HUDEP-2 (cell line): ENCODE measurements around the gene CNIH1.

Source experiments
- DNase-seq, 76 experiments: peaks; one replicate each; lab custom pipeline; 2025; ENCODE audit not compliant: unreplicated experiment in 76 of 76; lab: John Stamatoyannopoulos, UW

CNIH1 gene

DNA sequence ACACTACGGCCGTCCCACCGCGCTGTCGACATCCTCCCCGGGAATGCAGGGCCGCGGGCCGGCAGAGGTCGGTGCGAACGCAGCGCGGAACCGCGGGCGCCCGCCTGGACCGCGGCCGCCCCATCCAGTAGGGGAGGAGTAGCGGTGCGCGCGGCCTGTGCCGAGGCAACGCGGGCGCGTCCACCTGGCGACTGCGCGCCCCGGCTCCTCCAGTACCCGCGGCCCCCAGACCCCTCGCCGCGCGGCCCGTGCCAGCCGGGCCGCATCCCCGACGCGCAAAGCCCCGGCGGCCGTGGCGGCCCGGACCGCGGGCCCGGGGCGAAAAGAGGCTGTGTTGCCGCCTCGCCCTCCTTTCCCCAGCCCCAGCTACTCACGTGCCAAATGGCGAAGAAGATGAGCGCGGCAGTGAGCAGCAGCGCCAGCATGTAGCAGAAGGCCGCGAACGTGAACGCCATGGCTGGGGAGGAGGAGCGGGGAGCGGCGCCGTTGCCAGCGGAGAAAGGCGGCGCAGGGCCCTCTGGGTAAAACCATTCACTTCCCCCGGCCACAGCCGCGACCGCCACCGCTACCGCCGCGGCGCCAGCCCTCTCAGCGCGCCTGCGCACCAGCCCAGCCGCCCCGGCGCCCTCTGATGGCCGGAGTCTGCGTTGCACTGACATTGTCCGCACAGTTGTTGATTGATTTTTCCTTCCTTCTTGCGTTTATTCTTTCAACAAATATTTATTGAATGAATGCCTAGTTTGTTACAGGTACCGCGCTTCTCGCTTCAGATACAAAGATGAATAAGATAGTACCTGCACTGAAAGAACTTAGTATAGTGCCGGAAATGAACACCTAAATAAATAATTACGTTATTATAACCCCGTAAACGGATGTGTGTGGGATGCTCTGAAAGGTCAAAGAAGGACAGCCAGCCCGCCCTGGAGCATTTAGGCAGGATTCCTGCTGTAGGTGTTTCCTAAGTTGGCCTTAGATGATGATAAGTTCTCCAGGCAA, at the start of gene CNIH1:
CNIH1 (minus strand) TSS at position 502 of the 996 bp plus-strand sequence; CDS start at position 455, 47 bp downstream.
- DNase-seq: peak in 75 of 76 experiments; percentile 15 to 91 (median 81)

DNA sequence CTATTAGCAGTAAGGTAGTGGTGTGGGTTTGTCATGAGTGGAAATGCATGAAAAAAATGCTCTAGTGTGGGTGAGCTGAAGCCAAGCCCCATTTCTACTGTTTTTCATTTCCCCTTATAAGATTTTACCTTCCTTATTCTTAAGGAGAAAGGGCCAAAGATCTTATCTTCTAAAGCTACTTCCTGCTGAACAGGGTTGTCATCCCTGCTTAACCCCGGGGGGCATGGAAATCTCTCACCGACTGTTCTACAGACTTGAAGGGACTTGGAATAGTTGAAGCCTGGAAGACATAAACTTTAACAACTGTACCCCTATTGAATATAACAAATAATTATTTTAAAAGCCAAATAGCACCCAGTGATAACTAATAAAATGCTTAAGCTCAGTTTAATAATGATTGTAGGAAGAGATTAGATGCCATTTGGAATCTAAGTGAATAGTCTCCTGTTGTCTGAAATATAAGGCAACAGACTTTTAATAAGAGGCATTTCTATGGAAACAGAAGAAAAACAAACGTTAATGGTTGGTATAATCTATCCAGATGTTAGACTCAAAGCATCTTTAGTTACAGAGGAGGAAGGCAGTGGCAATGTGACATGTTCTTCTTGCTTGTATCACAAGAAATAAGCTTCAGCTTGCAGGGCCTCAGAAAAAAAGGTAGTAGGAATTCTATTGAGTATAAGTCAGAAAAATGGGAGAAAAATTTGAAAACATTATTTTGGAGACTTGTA, 49.4 kb upstream of the CNIH1 start:
- no peak for DNase-seq

DNA sequence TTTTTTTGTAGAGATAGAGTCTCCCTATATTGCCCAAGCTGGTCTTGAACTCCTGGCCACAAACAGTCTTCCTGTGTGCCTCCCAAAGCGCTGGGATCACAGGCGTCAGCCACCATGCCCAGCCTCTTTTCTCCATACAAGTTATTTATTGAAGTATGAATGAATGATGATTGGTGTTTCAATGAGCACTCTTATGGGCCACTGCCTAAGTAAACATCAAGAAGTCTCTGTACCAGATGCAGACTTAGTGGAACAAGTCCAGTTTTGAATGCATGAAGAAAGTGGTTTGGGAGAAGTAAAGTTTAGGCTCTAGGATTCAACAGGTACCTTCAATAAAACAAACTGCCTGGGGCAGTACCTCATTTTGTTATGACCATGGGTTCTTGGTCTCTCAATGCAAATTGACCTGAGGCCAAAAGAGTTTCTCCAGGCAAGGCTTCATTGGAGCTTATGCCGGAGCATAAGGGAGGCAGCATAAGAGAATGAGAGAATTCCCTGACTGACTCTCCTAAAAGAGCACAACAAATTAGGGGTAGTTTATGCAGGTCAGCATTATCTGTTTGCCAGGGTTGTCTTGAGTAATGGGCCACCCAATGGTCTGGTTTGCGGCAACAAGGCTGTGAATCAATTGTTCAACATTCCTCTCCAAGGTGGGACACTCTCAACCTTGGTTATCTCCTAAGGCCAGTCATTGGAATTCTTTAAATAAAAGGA, 48.7 kb upstream of the CNIH1 start:
- DNase-seq: no peak

DNA sequence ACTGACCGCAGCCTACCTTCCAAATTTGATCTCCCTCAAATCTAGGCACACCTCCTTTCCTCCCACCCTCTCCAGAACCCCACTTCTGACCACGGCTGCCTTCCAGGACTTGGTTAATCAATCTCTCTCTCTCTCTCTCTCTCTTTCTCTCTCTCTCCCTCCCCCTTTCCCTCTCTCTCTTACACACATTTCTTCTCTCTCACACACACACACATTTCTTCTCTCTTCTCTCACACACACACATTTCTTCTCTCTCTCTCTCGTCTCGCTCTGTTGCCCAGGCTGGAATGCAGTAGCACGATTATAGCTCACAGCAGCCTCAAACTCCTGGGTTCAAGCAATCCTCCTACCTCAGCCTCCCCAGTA, 48.1 kb upstream of the CNIH1 start:
- no peak for DNase-seq

DNA sequence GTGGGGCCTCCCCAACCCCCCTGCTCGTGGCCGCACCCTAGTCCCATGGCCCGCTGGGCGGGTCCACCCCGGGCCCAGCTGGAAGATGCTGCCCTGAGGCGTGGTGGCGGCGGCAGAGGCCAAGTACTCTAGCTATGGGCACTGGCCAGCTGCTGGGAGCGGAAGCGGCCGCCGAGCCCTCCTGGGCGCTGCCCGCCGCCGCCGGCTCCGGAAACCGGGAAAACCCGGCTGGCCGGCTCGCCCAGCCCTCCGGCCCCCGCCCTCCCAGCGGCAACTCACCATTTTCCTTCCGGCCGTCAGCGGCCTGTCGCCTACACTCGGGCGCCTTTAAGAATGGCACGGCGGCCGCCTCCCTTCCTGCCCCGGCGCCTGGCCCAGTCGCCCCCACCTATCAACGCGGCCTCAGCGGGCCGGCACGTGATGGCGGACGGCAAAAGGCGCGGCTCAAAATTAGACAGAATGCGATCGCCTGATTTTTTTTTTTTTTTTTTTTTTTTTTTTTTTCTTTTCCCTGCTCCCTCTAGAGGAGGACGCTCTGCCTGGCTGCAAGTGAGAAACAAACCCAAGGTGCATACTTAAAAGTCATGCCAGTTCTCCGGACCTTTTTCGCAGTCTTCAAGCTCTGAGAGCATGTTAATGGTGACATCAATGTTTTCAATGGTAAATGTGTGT, 47.6 kb upstream of the CNIH1 start, which contains the start of gene GMFB:
GMFB (minus strand) TSS at position 335 of the 672 bp plus-strand sequence; CDS start at position 282, 53 bp downstream.
- DNase-seq: peak in 74 of 76 experiments; percentile 8 to 92 (median 80)

DNA sequence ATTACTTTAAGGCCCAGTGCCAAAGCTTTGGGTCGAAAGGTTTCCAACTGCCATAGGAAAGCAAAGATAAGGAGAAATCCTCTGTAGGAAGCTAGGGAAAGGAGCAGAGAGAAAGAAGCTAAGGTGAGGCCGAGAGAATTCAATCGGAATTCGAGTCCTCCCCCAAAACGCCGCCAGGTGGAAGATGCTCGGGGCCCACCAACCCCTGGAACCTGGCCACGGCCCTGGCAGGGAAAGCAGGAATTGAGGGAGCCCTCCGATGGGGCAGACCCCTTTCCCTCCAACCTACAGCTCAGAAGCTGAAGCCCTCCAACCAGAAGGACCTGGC, 47.1 kb upstream of the CNIH1 start:
- peak in 1 of 76 experiments; percentile 53 for DNase-seq

DNA sequence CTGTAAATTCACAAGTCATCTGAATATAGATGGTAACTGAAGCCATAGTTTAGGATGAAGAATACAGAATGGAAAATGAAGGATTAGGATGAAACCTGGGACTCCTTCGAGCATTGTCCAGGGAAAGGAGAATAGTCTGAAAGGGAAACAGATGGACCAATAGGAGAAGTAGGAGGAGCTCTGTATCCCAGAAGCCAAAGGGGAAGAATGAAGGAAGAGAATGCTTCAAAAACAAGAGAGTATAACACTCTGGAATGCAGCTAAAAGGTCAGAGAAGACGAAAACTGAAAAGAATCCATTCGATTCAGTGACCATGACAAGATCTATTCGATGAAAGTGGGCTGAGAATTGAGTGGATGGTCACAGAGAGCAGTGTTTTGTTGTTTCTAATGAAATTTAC, 46.6 kb upstream of the CNIH1 start:
- DNase-seq: no peak

DNA sequence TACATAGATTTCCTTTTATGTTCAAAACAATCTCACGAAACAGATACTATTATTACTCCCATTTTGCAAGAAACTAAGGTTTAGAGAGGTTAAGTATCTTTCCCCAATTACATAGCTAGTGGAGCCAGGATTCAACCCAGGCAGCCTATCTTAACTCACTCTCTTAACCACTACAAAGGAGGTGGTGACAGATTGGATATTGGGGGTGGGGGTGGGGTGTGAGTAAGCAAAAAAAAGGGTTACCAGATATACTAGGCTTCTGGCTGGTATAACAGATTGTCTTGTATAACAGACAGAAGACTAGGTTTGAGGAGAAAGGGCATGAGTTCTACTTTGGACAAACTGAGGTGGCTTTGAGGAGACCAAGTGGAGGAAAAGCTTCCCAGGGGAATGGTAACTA, 45.5 kb upstream of the CNIH1 start:
- DNase-seq: peak in 32 of 76 experiments; percentile 4 to 59 (median 17)

DNA sequence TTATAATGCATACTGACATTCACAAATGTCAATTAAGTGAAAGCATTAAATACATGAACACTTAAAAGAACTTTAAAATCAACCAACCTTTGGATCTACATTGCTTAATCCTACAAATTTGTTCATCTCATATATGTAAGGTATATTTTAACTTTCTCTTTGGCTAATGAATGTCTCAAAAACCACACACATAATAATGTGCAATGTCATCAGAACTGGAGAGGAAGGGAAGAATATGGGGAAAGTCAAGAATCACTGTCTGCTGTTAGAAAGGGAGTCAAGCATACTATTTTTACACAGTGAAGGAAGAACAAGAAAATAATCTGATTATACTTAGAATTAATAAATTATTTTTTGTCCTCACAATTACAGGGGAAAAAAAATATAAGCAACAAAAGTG, 42.7 kb upstream of the CNIH1 start:
- no peak for DNase-seq

DNA sequence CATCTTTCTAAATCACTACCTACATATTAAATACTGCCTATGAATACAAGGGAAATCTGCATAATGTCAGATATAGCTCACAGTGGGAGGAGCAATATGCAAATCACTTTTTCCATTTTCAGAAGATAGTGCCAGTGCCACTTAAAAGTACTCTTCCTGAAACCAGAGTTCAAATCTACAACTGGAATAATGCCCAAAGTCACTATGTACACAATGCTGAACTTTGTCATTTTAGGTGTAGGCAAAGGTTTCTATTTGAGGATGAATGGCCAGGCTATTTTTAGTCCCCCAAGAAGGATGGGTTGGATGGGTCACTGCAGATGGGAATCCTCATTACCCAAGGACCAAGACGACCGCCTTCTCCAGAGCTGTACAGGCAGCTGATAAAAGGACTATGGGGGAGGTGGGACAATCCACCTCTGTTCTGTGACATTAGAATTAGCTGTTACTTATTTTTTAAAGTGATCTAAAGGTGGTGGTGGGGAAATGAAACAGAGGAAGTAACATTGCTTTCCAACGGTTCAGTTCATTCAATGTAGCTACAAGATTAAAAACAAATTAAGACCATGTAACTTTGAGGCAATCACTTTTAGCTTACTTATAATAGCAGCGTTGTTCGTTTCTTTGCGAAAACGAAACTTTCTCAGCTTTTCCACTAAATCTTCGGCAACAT, 42.0 kb upstream of the CNIH1 start:
- DNase-seq: no peak

DNA sequence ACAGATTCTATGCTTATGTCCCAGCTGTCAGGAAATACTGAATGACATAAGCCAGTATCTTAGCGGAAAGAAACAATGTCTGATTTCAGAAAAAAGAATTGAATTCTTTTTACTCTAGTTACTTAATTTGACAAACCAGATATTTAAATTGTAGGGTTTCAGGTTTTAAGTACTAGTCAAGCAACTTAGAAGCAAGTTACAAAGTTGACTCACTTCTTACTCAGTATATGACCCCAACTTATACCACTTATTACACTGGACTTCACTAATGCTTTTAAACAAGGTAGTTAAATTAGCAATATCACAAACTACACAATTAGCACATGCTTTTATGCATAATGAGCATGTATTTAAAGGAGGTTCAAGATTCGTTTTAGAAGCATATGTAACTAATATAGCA, 40.5 kb upstream of the CNIH1 start:
- DNase-seq: no peak

DNA sequence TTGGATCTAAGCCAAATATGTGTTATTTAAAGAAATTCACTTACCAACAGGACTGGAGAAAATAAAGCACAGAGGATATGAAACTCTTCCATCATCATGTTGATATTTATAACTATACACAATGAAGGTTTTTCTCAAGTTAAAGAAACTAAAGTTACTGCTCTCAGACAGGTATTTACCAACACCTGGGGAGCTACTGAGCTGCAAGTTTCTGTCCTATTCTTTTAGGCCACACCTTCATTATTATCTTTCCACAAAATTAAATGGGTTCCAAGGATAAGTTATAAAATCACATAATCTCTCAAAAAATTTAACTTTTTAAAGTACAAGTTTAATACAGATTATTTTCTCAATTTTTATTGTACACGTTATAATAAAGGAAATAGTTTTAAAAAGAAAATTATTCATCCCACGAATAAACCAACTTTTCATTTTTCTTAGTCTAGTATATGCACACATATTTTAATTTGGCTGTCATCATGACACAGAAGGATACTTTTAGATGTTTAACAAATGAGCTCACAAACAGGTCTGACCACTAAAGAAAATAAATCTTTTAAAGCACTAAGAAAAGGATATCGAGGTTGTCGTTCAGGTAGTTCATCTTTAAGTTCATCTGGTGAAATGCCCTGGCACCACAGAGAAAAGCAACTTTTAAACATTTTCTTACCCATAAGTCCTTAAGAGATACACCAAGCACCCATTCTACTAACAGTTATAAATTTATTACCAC, 39.8 kb upstream of the CNIH1 start:
- no peak for DNase-seq

DNA sequence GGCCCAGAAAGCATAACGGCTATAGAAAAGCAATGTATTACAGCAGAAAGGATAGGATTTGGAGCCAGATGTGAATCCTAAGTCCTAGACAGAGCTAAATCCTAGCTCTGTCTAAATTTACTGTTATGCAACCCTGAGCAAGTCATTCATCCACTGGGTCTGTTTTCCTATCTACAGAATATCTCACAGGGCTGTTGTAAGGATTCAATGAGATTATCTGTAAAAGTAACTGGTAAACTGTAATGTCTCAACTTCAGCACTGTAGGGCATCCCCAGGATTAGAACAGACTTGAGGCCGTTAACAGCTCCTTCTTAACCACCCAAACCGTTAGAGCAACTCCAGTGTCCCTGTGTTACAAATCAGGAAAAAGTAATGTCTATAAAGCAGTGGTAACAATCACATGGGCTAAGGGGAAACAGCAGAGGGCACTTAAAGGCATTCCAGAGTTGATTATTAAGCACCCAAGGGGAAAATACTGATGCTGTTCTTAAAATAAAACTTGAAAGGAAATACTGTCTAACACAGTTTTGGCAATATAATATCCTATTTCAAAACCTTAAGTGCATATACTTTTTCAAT, 37.6 kb upstream of the CNIH1 start:
- DNase-seq: no peak

DNA sequence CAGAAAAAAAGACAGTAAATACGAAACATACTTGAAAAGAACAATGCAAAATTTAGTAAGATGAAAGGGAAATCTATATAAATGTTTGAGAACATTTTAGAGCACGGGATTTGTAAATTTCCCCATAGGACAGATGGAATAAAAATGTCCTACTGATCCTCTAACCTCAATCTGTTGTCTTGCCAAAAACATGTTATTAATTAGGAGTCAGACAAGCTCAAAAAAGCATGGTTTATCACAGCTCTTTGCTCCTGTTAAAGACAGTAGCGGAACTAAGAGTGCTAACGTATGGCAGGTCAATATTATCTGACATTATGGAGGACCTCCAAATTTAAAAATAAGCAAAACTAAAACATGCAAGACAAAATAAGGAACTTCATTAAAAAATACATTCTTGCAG, 34.7 kb upstream of the CNIH1 start:
- no peak for DNase-seq

DNA sequence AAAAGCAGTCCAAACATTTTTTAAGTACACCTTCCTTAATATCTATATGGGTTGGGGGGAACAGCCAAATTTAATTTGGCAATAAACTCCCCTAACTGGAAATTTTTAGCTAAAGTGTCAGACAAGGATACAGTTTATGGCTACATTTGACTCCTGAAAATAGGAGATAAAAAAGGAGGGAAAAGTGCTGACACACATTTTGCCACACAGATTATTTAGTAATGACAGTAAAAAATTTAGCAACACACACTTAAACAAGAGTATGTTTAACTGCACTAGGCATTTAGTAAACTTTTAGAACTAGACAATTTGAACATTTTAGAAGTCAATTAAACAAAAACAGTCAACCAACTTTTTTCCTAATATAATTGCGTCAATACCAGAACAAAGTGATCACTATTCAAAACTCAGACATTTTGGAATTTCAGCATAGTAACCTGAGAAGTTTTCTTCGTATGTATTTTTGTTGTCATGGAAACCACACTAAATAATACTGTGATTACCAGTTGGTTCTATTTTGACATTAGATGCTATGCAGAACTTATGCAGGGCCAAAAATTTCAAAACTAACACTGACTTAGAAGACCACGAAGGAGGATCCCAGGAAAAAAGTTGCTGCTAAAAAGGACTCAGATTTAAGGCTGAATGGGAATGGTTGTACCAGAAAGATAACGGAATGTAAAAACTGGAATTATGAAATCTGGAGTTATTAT, 34.2 kb upstream of the CNIH1 start:
- DNase-seq: no peak

DNA sequence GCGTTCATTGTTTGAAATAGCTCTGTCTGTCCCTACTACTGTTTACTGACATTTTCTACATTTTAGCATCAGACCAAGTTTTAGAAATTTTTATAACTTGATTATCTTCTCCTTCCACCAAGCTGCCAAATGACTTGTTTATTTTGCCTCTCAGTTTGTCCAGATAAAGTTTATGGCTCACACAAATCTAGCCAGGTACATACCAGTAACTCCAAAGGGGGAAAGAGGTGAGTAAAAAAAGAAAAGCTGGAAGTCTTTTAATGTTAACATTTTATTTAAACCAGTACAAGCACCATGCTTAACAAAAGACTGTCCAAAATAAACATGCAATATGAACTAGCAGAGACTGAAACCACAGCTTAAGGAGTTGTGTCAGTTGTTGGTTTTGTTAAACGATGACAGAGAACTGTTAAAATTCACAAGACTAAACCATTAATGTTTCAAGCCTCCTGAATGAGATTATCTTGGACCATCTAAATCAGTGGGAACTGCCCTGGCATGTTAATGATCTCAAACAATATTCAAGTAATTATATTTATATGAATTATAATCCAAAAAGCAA, 33.1 kb upstream of the CNIH1 start:
- no peak for DNase-seq

DNA sequence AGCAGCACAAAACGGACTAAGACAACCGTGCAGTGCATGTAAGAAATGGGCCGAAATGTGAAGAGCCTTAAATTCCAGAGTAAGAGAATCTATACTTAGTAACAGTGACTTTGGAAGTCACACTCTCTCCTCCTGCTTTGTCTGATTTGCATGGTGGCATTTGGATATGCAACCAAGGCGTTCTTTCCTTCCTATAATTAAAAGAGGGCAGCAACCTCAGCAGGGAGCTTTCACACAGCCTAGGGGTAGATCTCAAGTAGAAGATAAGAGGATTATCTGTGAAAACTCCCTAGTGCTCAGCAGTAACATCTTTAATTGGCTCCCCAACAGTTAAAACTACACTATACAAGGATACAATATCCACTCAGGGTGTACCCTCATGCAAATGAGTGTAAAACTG, 31.1 kb upstream of the CNIH1 start:
- DNase-seq: no peak

DNA sequence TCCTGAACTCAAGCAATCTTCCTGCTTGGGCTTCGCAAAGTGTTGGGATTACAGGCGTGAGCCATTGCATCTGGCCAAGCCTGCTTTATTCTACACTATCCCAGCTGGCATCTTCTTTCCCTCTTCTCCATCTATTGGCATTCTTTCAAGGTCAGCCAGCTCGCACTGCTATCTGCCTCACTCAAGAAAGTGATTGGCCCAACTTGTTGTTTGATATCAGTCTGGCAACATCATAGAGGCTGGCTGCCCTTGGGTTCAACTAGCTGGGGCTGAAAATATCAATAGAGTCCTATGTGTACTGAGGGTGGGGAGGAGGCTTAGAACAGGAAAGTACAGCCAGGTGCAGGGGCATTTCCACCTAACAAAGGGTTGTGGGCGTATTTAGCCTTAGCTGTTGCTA, 30.5 kb upstream of the CNIH1 start:
- DNase-seq: no peak
